Inflammatory macrophage (primary cell): Measurements from ENCODE around the gene SH3TC1.

Experiments
- DNase-seq, 2 donors: peaks; one replicate each; pipeline ENCODE4 v3.0.0-alpha.2; 2020 to 2022

Gene SH3TC1

DNA sequence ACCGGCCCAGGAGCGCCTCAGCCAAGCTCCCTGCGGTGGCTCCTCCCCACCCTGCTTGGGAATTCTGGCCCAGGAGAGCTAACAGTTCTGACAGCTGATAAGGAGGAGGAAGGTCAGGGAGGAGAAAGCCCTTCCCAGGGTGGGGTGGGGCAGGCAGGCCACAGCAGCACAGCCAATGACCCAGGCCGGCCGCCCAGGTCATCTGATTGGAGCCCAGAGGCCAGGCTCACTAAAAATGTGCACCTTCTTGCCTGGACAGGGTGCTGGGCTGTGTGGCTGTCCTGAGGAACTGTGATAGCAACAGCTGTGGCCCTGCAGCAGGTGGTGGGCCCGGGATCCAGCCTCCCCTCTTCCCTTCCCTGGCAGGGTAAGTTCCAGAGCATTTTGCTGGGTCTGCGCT is 17.2 kb upstream of the SH3TC1 start:
- DNase-seq: no peak

DNA sequence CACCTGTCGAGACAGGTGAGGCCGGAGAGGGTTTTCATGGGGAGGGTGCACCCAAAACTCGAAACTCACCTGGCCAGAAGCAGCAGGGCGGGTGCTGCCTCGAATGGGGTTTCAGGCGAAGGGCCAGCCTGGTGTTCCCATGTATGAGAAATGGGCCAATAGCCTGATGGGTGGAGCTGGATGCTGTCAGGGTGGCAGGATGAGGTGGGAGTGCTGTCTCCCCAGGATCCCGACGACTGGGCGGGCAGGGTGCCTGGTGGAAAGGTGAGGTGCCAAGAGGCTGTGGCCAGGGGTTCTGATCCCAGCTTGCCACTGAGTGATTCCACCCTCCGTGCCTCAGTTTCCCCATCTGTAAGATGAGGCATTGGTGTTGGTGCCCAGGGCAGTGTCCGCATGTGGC is 16.8 kb upstream of the SH3TC1 start:
- no peak for DNase-seq

DNA sequence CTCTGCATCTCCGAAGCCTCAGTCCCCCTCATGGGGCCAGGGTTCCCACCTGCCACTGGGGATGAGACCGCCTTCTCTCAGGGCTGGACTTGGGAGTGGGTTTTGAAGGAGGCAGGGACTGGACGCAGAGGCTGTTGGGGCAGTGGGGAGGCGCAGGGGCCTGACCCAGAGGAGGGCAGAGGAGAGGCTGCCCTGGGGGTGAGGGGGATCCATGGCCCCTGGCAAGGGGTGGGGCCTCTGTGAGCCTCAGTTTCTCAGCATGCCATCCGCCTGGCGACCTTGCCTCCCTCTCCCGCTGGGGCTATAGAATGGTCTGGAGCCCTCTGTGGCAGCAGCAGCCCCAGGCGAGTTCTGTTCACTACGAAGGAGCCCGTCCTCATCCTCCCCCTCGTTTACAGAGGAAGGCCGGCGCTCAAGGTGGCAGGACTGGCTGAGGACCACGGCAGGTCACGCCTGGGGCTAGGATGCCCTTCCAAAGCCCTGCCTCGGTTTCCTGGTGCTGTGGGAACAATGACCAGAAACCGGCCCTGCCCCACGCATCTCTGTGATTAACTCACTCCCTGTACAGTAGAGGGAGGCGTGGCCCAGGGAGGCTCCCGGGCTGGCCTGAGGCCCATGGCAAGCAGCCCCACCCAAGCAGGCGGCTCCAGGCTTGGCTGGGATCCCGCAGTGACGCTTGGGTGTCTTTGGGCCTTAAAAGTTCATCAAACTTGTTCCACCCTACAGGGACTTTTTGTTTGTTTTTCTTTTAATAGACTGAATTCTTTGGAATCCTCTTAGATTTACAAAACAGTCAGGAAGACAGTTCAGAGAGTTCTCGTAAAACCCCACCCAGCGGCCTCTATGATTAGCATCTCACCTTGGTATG is 16.0 kb upstream of the SH3TC1 start:
- DNase-seq: no peak

DNA sequence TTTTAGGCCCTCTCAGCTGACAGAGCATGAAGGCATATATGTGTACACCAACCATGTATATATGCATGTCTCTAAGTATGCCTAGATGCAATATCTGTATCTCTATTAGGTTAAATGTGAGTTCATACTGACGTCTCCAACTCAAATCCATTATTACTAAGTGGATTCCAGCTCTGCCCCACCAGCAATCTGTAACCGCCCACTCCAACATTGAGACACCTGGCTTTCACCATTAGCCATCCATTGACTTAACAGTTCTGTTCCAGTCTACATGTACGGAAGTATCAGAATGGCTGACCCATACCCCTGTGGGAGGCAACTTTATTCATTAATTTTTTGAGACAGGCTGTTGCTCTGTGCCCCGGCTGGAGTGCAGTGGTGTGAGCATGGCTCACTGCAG is 15.0 kb upstream of the SH3TC1 start:
- no peak for DNase-seq

DNA sequence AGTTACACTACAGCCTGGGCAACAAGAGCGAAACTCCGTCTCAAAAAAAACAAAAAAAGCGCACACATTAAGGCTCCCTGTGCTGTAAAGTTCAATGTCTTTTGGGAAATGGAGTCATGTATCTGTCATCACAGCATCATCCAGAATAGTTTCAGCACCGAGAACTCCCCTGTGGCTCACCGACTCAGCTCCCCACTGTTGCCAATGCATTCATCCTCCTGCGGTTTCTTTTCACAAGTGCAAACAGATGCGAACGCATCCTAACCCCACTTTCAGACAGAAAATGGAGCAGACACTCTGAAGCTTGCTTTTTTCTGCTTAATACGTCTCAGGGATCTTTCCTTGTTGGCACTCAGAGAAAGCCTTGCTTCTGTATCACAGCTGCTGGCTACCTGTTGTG is 13.8 kb upstream of the SH3TC1 start:
- DNase-seq: no peak

DNA sequence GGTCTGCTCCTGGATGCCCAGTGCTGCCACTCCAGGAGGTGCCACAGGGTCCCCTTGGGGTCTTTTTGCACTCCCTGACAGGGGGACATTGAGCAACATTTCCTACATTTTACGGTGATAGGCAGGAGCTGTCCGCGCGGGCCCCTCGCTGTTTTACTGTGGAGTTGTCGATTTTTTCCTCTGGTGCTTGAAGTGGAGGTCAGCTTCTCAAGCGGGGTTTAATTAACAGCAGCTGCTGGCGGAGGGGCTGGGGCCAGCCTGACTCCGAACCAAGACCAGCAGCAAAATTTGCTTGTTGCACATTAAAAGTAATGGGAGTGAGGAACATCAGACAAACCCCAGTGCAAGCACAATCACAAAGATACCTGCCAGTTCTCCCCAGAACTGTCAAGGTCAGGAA is 13.2 kb upstream of the SH3TC1 start:
- no peak for DNase-seq

DNA sequence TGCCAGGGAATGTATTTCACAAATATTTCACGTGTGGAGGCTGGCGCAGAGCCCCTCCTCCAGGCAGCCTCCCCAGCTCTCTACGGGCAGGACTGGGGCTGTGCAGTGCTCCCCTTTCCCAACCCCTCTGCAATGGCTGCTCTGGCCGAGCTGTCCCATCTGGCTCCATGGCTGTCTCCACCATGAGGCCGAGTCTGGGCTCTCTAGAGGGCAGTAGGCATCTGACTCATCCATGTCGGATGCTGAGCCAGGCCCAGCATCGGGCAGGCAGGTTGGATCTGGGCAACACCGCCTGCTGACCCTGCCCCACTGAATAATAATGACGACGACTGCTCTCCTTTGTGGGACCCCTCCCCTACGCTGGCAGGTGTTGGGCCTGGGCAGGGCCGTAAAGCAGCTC is 11.0 kb upstream of the SH3TC1 start:
- DNase-seq: no peak

DNA sequence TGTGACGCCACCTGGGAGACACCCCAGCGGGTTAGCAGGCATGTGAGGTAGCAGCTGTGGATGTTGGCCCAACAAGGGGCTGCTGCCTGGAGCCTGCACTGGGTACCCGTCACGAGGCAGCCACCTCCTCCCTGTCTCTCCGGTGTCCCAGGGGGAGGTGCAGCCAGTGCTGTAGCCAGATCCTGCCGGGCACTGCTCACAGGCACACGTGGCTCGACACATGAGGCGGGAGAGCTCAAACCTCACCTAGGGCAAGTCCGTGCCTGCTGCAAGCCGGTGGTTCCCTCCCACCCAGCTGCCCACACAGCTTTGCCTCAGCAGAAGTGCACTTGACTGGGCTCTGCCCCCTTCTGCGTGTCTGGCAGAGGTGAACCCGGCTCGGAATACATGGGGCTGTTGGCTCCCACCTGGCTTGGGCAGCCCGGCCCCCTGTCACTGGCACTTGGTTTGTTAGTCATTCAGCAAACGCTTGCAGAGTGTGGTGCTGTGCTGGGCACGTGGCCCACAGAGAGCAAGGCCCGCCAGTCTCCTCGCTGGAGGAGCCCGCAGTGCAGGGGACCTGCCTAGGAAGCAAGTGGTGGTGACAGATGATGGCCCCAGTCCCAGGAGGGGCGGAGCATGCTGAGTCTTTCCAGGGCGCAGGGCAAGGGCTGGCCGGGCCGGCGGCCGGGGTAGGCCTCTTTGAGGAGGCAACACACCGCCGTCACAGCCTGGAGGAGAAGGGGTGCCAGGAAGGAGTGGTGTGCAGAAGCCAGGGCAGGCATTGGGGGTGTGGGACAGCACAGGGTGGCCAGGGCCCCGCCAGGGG is 10.1 kb upstream of the SH3TC1 start:
- DNase-seq: peak in 1 of 2 donors; percentile 42

DNA sequence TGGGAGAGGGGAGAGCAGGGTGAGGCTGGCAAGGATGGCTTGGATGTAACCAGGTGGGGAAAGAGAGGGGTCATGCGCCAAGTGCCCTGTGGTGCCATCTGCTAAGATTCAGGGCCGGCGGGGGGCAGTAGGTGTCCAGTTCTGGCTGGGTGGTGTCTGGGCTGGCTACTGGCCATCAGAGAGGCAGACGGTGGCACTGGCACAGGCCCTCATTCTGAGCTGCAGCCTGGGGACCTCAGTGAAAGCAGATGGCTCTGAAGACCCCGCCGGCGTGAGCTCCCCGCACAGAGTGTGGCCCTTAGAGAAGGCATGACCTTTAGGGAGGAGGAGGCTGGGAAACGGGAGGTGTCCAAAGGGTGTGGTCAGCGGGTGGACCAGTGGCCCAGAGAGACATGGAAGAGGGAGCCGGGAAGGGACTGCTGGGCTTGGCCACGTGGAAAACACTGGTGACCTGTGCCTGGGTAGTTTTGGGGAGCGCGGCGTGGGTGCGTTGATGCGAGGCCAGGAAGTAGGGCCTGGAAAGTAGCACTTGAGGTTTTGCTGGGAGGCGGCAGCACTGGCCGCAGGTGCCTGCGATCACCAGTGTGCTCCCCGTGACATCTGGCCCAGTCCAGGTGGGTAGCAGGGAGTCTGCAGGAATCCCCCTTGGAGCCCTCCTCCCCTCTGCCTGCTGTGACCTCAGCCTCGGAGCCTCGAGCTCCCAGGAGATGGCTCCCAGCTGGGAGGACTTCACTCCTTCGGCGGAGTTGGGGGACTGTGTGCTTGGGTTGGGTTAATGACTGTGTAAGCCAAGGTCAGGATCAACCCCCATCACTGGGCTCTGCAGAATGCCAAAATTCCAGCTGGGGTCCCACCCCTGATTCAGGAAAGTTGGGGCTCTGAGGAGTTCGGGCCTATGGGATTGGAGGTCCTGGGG is 9.3 kb upstream of the SH3TC1 start:
- no peak for DNase-seq

DNA sequence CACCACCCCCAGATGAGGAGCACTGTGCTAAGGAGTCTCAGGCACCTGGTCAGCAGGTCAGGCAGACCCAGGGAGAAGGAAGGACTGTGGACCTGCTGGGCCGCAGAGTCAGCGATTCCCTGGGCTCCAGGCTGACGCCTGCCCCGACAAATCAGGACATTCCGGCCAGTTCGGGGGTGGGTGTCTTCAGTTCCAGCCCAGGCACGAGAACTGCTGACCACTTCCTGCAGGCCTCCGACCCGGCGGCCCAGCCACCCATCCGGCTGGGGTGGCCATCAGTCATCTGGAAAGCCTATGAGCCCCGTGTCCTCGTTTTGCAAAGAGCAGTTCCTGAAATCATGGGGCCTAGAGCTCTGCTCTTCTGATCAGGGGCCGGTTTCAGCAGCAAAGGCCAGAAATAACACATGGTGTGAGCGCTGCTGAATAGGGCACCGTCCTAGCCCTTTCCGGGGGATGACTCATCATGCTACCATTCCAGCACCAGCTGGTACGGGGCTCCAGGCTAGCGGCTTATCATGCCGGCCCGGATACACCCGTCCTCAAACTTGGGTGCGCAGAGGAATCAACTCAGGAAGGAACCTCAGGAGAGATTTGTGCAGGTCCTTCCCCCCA is 7.8 kb upstream of the SH3TC1 start:
- peak; percentile 95 to 97 for DNase-seq

DNA sequence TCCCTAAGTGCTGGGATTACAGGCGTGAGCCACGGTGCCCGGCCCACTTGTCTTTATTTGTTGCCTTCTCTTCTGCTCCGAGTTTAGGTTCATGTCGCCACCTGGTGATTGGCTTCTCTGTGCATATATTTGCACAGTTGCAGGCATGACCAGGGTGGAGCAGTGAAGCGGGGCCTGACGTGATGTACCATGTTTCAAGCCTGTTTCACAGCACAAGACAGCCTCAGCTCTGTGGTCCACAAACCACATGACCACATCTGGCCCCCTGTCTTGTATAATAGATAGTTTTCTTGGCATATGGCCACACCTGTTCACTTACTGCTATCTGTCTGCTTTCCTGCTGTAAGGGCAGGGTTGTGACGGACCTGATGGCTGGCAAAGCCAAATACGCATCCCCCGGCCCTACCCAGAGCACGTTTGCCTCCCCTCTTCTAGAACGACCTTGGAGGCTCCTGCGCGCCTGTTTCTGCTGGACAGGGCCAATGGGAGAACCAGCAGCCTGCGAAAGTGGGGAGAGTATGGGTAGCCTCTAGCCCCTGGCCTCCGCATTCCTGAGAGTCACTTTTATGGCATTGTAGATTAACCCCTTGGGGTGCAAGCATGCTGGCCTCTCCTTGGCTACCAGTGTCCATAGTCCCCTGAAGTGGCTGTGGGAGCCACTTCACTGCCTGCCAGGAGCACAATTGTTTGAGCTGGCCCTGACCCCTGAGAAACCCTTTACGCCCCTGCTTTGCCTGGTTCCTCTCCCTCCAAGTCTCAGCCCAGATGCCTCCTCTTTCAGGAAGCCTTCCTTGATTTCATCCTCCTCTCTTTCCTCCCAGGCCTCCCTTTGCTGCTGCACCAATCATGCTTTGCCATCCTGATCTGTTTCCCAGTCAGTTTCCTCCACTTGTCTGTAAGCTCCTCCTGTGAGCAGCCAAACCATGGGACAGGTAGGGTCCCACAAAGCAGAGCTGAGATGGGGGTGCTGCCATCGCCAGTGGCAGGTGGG is 6.0 kb upstream of the SH3TC1 start:
- peak; percentile 64 to 67 for DNase-seq

DNA sequence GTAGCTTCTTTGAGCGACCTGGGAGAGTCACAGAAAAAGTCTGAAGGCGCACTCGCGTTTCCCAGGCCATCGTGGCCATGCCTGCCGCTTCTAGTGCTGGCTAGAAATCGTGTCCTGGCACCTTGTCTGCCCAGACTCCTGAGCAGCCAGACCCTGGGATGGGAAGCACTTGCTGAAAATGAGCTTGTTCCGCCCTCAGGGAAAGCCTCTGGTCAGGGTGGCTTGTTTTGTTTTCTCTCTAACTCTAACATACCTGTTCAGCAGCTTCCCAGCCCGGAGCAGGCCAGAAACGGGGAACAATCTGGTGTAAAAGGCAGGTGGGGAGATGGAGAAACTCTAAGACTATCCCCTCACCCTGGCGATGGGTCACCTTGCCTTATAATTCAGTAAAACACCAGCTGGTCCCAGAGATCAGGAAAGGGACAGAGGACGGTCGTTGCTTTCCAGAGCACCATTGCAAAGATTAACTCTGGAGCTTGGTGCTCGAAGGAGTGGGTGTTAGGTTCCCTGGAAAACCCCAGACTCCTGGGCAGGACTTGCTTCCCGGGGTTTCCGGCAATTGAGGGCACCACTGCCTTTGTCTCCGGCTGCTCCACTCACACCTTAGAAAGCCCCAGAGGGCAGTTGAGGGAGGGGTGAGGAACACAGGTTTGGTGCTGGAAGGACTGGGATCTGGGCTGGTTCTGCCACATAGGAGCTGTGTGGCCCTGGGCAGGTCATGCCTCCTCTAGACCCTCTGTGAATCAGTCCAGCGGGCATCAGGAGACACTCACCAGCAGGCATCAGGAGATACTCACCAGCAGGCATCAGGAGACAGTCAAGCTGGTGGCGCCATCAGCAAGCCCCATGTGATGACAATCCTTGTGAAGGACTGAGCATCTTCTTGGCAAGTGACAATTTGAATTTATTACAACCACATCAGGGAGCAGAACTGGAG is 4.5 kb upstream of the SH3TC1 start:
- DNase-seq: no peak

DNA sequence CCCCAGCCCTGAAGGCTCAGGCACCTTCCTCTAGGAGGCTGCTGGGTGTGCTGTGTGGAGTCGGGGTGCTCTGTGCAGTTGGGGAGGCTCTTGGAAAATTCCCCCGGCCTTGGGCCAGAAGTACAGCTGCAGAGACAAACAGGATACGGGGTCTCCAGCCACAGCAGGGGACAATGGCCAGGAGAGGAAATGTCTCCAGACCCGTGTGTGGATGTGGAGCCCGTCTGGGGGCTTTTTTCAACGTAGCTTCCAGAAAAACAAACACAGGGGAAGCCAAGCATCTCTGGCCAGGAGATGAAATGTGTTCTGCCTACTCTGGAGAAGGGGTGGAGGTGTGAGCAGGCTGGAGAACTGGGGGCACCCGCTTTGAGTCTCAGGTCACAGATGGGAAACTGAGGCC is 3.7 kb upstream of the SH3TC1 start:
- DNase-seq: no peak

DNA sequence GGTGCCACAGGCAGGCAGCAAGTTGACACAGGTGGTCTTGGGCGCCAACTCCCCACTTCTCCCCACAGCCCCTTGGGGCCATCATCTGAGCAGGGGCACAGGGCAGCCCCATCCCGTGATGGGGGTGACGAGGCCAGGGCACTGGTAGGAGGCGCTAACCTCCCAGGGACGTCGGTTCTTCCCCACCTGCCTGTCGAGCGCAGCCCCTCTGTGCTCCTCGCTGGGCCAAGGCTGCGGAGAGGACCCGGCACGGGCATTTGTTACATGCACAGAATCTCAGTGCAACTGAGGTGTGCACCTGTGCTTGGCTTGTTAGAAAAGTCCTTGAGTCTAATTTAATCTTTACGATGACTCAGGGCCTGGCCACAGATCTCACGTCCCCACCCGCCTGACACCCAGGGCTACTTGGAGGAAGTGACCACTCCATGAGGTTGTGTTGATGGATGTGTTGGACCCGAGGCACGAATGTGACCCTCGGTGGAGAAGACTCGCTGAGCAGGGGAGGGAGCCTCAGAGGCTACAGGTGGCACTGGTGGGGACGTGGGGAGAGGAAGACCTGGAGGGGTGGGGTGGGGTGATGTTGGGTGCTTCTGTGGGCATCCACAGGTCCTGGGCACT is 3.1 kb upstream of the SH3TC1 start:
- DNase-seq: peak in 1 of 2 donors; percentile 38

DNA sequence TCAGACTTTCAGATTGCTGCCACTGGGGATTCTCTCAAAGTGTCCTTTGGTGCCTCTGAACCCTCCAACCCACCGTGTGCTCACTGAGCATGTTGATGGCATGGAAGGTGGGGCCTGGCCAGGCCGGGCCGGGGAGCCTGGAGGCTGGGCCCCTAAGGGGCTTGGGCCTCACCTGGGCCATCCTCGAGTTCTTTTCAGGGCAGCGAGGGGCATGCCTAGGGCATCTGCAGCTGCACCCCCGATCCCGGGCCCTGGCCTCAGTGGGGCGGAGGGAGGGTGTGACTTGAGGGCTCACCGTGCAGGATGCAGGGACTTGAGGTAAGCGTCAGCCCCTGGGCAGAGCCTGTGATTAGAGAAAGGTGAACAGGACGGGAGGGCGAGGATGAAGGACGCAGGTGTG is 1.6 kb upstream of the SH3TC1 start:
- DNase-seq: no peak

DNA sequence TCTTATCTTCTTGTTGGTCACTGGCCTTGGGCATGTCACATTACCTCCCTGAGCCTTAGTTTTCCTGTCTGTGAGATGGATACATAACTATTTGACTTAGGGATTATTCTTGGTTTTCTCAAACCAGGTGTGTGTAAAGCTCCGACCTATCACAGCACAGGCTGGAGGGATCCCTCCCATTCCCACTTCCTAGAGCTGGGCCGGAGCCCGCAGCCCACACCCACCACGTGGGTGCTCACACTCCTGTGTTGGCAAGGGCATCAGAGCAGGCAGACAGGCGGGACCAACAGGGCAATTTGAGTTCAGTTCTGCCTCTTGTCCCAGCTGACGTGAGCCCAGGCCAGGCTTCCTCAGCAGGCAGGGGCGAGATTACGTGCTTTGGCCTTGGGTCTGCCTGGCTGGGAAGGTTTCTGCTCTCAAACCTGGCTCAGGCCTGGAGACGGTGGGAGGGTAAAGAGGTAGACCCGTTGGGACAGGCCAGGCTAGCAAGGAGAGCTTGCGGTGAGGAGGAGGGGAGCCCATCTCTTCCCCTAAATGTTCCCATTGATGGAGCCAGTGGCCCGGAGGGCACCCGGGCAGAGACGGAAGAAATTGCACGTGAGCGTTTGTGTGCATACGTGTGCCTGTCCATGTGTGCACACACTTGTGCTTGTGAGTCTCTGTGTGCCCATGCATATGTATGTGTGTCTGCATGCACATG is 734 bp upstream of the SH3TC1 start:
- peak; percentile 60 to 67 for DNase-seq

DNA sequence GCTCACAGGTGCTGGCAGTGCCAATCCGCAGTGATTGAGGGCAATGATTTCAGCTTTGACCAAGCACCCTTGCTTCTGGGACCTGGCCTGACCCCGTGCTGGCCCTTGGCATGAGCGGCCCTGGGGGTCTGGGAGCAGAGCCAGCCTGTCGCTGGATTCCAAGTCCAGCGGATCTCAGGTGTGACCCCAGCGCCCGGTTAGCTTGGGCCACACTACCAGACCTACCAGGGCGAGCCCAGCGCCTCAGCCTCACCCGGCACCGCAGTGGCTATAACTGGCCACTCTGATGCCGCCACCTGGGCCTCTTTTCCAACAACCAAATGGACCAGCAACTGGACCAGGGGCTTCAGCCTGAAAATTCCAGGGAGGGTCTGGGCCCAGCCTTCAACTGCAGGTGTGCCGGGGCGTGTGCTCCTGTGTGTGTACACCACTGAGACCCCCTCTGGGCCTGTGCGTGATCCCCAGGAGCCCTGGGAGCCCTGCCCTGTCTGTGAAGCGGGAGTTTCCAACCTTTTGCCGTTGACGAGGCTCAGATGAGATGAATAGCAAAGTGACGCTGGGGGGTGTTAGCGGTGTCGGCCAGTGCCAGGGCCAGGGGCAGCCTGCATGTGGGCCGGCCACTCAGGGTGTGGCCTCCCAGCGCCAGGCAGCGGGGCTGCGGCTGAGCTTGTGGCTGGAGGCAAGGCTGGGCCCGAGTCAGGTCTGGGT is 658 bp downstream of the SH3TC1 start:
- peak; percentile 25 to 45 for DNase-seq
